Mucosa of descending colon (tissue), 3 donors: ENCODE data around the gene CCBE1. TPM values are rescaled to one million over a fixed set of nuclear protein-coding genes. Genes with fewer than 3 reads are reported as not detected.

Source experiments
- ATAC-seq: fragments of 200-7000 bp; cut with Tn5 transposase; one replicate; pipeline ENCODE4 v1.9.1; 2020; ENCODE audit warnings: mild to moderate bottlenecking, moderate library complexity
- DNase-seq, 3 donors: peaks; one replicate each; pipeline ENCODE4 v3.0.0-alpha.2; 2020
- H3K36me3 ChIP-seq: fragments of 200-600 bp; one replicate; pipeline ENCODE4 v1.8.0; 2021; ENCODE audit warnings: low read depth, mild to moderate bottlenecking
- H3K4me1 ChIP-seq: fragments of 200-600 bp; one replicate; pipeline ENCODE4 v1.8.0; 2021; ENCODE audit warnings: low read depth, mild to moderate bottlenecking
- H3K4me3 ChIP-seq: fragments of 200-600 bp; one replicate; pipeline ENCODE4 v1.8.0; 2021; ENCODE audit warnings: mild to moderate bottlenecking
- H3K9me3 ChIP-seq: fragments of 200-600 bp; one replicate; pipeline ENCODE4 v1.8.0; 2021; ENCODE audit warnings: mild to moderate bottlenecking
- CTCF ChIP-seq: fragments of 200-600 bp; IDR thresholded peaks from one replicate; pipeline ENCODE4 v1.8.0; 2022; ENCODE audit warnings: antibody characterized with exemption, mild to moderate bottlenecking
- intact Hi-C, 2 donors: fragments of 100-400 bp; cut with DNase I in 1 of 2; cut with micrococcal nuclease in 1 of 2; formaldehyde crosslinking; loops; one replicate each; pipeline versions ENCODE4 v1.11.0 to v1.11.1; 2022; cut with DNase I, micrococcal nuclease
- total RNA-seq, 3 donors: library from RNA; stranded (reverse); fragmentation: NEBNext Ultra II Directional in 2 of 3; extraction: Animal tissue kit (Norgen Biotek cat#: 25700) in 2 of 3; gene quantifications; one replicate each; pipeline versions ENCODE4 v1.2.1 to v1.2.4, GENCODE V29; 2021 to 2023
- donor health status: DM: no; HTN: no; CAD: no; lungs with moderate emphysema.
- donor health status: DM: no; HTN: no; CAD: no.
- donor health status: DM: no; HTN: yes; CAD: no.

CCBE1 gene
- total RNA-seq, 3 donors from 2014 or later, result 1.6 to 54.7 (median 2.2) TPM

- Histone ChIP-seq H3K4me1 (no peaks in the 10 kb centered on the region), H3K36me3 (no peaks in the 10 kb centered on the region), H3K9me3 (no peaks in the 10 kb centered on the region), H3K4me3 (no peak overlapping the region)
- ATAC-seq, result no peak
- no peak for TF ChIP-seq CTCF
- intact Hi-C loops, result no loop called here
- no peak for DNase-seq
Measured at GRCh38 chr18:59539108-59539507, 158.1 kb downstream of the CCBE1 start.

- TF ChIP-seq CTCF, result no peak
- Histone ChIP-seq H3K4me3 (no peak overlapping the region), H3K36me3 (no peaks in the 10 kb centered on the region), H3K4me1 (no peaks in the 10 kb centered on the region), H3K9me3 (no peaks in the 10 kb centered on the region)
- intact Hi-C loops, result no loop called here
- no peak for DNase-seq
- ATAC-seq, result no peak
Measured at GRCh38 chr18:59537579-59537978, 159.6 kb downstream of the CCBE1 start.

GRCh38 chr18:59536166-59536565, 161.1 kb downstream of the CCBE1 start:
- Histone ChIP-seq H3K4me1 (no peaks in the 10 kb centered on the region), H3K4me3 (no peak overlapping the region), H3K36me3 (no peaks in the 10 kb centered on the region), H3K9me3 (no peaks in the 10 kb centered on the region)
- intact Hi-C loops, result no loop called here
- ATAC-seq, result no peak
- no peak for DNase-seq
- no peak for TF ChIP-seq CTCF

- H3K4me1 ChIP-seq, result no peaks in the 10 kb centered on the region
- ATAC-seq (no peak), DNase-seq (no peak)
Measured at GRCh38 chr18:59535055-59535454, 162.2 kb downstream of the CCBE1 start.

GRCh38 chr18:59528866-59529265, 168.4 kb downstream of the CCBE1 start:
- intact Hi-C loops, result no loop called here
- no peaks in the 10 kb centered on the region for H3K9me3 ChIP-seq
- ATAC-seq (no peak), DNase-seq (no peak)
- no peak for TF ChIP-seq CTCF
- H3K4me1 ChIP-seq, result no peaks in the 10 kb centered on the region
- H3K36me3 ChIP-seq, result no peaks in the 10 kb centered on the region
- H3K4me3 ChIP-seq, result no peak overlapping the region

More at GRCh38 chr18:59535055-59535454, 162.2 kb downstream of the CCBE1 start:
- intact Hi-C loops, result no loop called here
- Histone ChIP-seq H3K36me3 (no peaks in the 10 kb centered on the region), H3K9me3 (no peaks in the 10 kb centered on the region), H3K4me3 (no peak overlapping the region)
- TF ChIP-seq CTCF, result no peak
